ENCODE data around the gene FFAR3.

FFAR3 gene

GRCh38 chr19:35357867-35358573, at the start of gene FFAR3:
Gene FFAR3, plus strand, starts transcription at chr19:35358460. Its CDS starts 431 bp downstream, at chr19:35358891.
- DNase-seq (ENCODE audit: low spot score) (no peak), FAIRE-seq (no peak)

- FAIRE-seq (no peak), DNase-seq (ENCODE audit: low spot score) (no peak)
Observed at GRCh38 chr19:35308910-35309309, 49.4 kb upstream of the FFAR3 start.

- no peak for FAIRE-seq
- DNase-seq (ENCODE audit: low spot score) = no peak
Observed at GRCh38 chr19:35309481-35310279, 48.6 kb upstream of the FFAR3 start.

GRCh38 chr19:35310331-35310730, 47.9 kb upstream of the FFAR3 start:
- DNase-seq (ENCODE audit: low spot score) (no peak), FAIRE-seq (no peak)

GRCh38 chr19:35310811-35311465, 47.3 kb upstream of the FFAR3 start:
- DNase-seq (ENCODE audit: low spot score) = no peak
- no peak for FAIRE-seq

GRCh38 chr19:35311901-35312665, 46.2 kb upstream of the FFAR3 start:
- FAIRE-seq (no peak), DNase-seq (ENCODE audit: low spot score) (no peak)

- DNase-seq (ENCODE audit: low spot score) (no peak), FAIRE-seq (no peak)
Observed at GRCh38 chr19:35313587-35313986, 44.7 kb upstream of the FFAR3 start.

GRCh38 chr19:35314031-35314430, 44.2 kb upstream of the FFAR3 start:
- no peak for FAIRE-seq

GRCh38 chr19:35314858-35315470, 43.3 kb upstream of the FFAR3 start:
- no peak for FAIRE-seq
- DNase-seq (ENCODE audit: low spot score) = no peak

More at GRCh38 chr19:35314031-35314430, 44.2 kb upstream of the FFAR3 start:
- no peak for DNase-seq (ENCODE audit: low spot score)

GRCh38 chr19:35315883-35316282, 42.4 kb upstream of the FFAR3 start:
- DNase-seq (ENCODE audit: low spot score) (no peak), FAIRE-seq (no peak)

- DNase-seq (ENCODE audit: low spot score) (no peak), FAIRE-seq (no peak)
Observed at GRCh38 chr19:35316560-35316959, 41.7 kb upstream of the FFAR3 start.

GRCh38 chr19:35317464-35318043, 40.7 kb upstream of the FFAR3 start:
- DNase-seq (ENCODE audit: low spot score) (no peak), FAIRE-seq (no peak)

- FAIRE-seq (peak; percentile 74), DNase-seq (ENCODE audit: low spot score) (peak; percentile 96)
Observed at GRCh38 chr19:35318679-35319448, 39.4 kb upstream of the FFAR3 start.

GRCh38 chr19:35320065-35320713, 38.1 kb upstream of the FFAR3 start:
- DNase-seq (ENCODE audit: low spot score) (no peak), FAIRE-seq (no peak)

GRCh38 chr19:35321291-35321690, 37.0 kb upstream of the FFAR3 start:
- no peak for DNase-seq (ENCODE audit: low spot score)
- FAIRE-seq = no peak

GRCh38 chr19:35322014-35322413, 36.2 kb upstream of the FFAR3 start:
- DNase-seq (ENCODE audit: low spot score) (no peak), FAIRE-seq (no peak)

- FAIRE-seq (no peak), DNase-seq (ENCODE audit: low spot score) (no peak)
Observed at GRCh38 chr19:35327642-35328041, 30.6 kb upstream of the FFAR3 start.

- FAIRE-seq (no peak), DNase-seq (ENCODE audit: low spot score) (no peak)
Observed at GRCh38 chr19:35328851-35329285, 29.4 kb upstream of the FFAR3 start, which contains the start of gene CD22. Gene CD22, plus strand, starts transcription at chr19:35329187. Its CDS starts 2,854 bp downstream, at chr19:35332041.

- FAIRE-seq = no peak
- DNase-seq (ENCODE audit: low spot score) = no peak
Observed at GRCh38 chr19:35329323-35329722, 28.9 kb upstream of the FFAR3 start.
